GM12891 (cell line): ENCODE results near the gene ABHD6.

Experiments used
- DNase-seq: peaks from one replicate; pipeline ENCODE4 v3.0.0; 2011; ENCODE audit warnings: low spot score; ENCODE audit not compliant: insufficient read length
- FAIRE-seq: peaks from 2 replicates; lab custom pipeline; 2011; peaks lifted over from hg19 to GRCh38; lab: Jason Lieb, UNC
- PAX5 ChIP-seq: IDR thresholded peaks from 2 replicates; pipeline ENCODE4 v1.6.1; 2011; ENCODE audit warnings: low read length, moderate library complexity, mild to moderate bottlenecking; ENCODE audit not compliant: insufficient read depth, severe bottlenecking
- POLR2A ChIP-seq: IDR thresholded peaks from 2 replicates; pipeline ENCODE4 v1.6.1; 2011; ENCODE audit warnings: low read depth, low read length, control low read depth
- POLR2AphosphoS5 ChIP-seq: IDR thresholded peaks from 2 replicates; pipeline ENCODE4 v1.6.1; 2011; ENCODE audit warnings: low read depth, low read length, control low read depth
- POU2F2 ChIP-seq: IDR thresholded peaks from 2 replicates; pipeline ENCODE4 v1.6.1; 2011; ENCODE audit warnings: low read depth, mild to moderate bottlenecking, control low read depth, low read length, moderate library complexity
- SPI1 ChIP-seq: IDR thresholded peaks from 2 replicates; pipeline ENCODE4 v1.6.1; 2011; ENCODE audit warnings: low read depth, low read length, control low read depth
- TAF1 ChIP-seq: IDR thresholded peaks from 2 replicates; pipeline ENCODE4 v1.6.1; 2011; ENCODE audit warnings: low read depth, low read length, control low read depth

Gene ABHD6

GRCh38 chr3:58341376-58341775, 103.8 kb downstream of the ABHD6 start:
- FAIRE-seq = no peak

GRCh38 chr3:58342676-58343075, 105.1 kb downstream of the ABHD6 start:
- no peak for FAIRE-seq
- no peak for TF ChIP-seq PAX5
- TF ChIP-seq POLR2A = no peak
- no peak for TF ChIP-seq SPI1
- TF ChIP-seq TAF1 = no peak
- TF ChIP-seq POU2F2 = no peak
- TF ChIP-seq POLR2AphosphoS5 = no peak

More at GRCh38 chr3:58341376-58341775, 103.8 kb downstream of the ABHD6 start:
- TF ChIP-seq POLR2AphosphoS5 (no peak), SPI1 (no peak), POLR2A (no peak), PAX5 (no peak), POU2F2 (no peak), TAF1 (no peak)
- no peak for DNase-seq

More at GRCh38 chr3:58342676-58343075, 105.1 kb downstream of the ABHD6 start:
- DNase-seq = no peak
